Osteocyte (in vitro differentiated cells): ENCODE data around the gene BCL7A. TPM values are rescaled to one million over a fixed set of nuclear protein-coding genes. Genes with fewer than 3 reads are reported as not detected.

Experiments used
- DNase-seq: peaks from one replicate; pipeline ENCODE4 v3.0.0; 2021; ENCODE audit warnings: mixed read lengths; ENCODE audit not compliant: unreplicated experiment; ENCODE audit errors: extremely low spot score
- H3K27ac Mint-ChIP-seq: one replicate; pipeline ENCODE4 v1.8.0; 2021; ENCODE audit warnings: mild to moderate bottlenecking, mixed read lengths; ENCODE audit not compliant: unreplicated experiment
- H3K27me3 Mint-ChIP-seq: one replicate; pipeline ENCODE4 v1.8.0; 2021; ENCODE audit warnings: mixed read lengths; ENCODE audit not compliant: unreplicated experiment
- H3K36me3 Mint-ChIP-seq: one replicate; pipeline ENCODE4 v1.8.0; 2021; ENCODE audit warnings: mixed read lengths; ENCODE audit not compliant: unreplicated experiment
- H3K4me1 Mint-ChIP-seq: one replicate; pipeline ENCODE4 v1.8.0; 2021; ENCODE audit warnings: mixed read lengths; ENCODE audit not compliant: unreplicated experiment
- H3K4me3 Mint-ChIP-seq: one replicate; pipeline ENCODE4 v1.8.0; 2021; ENCODE audit warnings: mild to moderate bottlenecking, moderate library complexity, mixed read lengths; ENCODE audit not compliant: unreplicated experiment
- H3K9me3 Mint-ChIP-seq: one replicate; pipeline ENCODE4 v1.8.0; 2021; ENCODE audit warnings: mixed read lengths; ENCODE audit not compliant: unreplicated experiment
- CTCF ChIP-seq: fragments of 200-600 bp; sonication (generic); IDR thresholded peaks from 2 replicates; pipeline ENCODE4 v1.5.0; 2021; ENCODE audit warnings: antibody characterized with exemption, mild to moderate bottlenecking, moderate library complexity
- total RNA-seq: library from RNA; stranded (reverse); gene quantifications from 2 replicates; pipeline ENCODE4 v1.2.1, GENCODE V29; 2021

BCL7A gene
- total RNA-seq, 1 donor from 2014 or later, result 10.0 TPM

GRCh38 chr12:121980191-121980891, 41.3 kb upstream of the BCL7A start:
- TF ChIP-seq CTCF, result no peak
- no peak overlapping the region for H3K27ac Mint-ChIP-seq
- H3K27me3 Mint-ChIP-seq, result no peaks in the 10 kb centered on the region
- H3K9me3 Mint-ChIP-seq, result no peaks in the 10 kb centered on the region
- no peak for DNase-seq
- no peak overlapping the region for H3K4me3 Mint-ChIP-seq
- no peaks in the 10 kb centered on the region for H3K36me3 Mint-ChIP-seq
- H3K4me1 Mint-ChIP-seq, result peaks cover 5% of the 10 kb centered on the region

GRCh38 chr12:121980892-121981272, 40.8 kb upstream of the BCL7A start:
- DNase-seq, result no peak

GRCh38 chr12:121981456-121981855, 40.2 kb upstream of the BCL7A start:
- DNase-seq, result no peak
- Mint-ChIP-seq H3K36me3 (no peaks in the 10 kb centered on the region), H3K27me3 (no peaks in the 10 kb centered on the region)

More at GRCh38 chr12:121980892-121981272, 40.8 kb upstream of the BCL7A start:
- Mint-ChIP-seq H3K36me3 (no peaks in the 10 kb centered on the region), H3K4me3 (no peak overlapping the region), H3K27ac (no peak overlapping the region), H3K4me1 (peaks cover 5% of the 10 kb centered on the region), H3K9me3 (no peaks in the 10 kb centered on the region), H3K27me3 (no peaks in the 10 kb centered on the region)
- no peak for TF ChIP-seq CTCF

GRCh38 chr12:121982950-121983349, 38.7 kb upstream of the BCL7A start:
- no peak overlapping the region for H3K27ac Mint-ChIP-seq
- H3K4me3 Mint-ChIP-seq, result no peak overlapping the region
- no peaks in the 10 kb centered on the region for H3K27me3 Mint-ChIP-seq
- DNase-seq, result no peak
- H3K4me1 Mint-ChIP-seq, result peaks cover 5% of the 10 kb centered on the region
- no peaks in the 10 kb centered on the region for H3K36me3 Mint-ChIP-seq
- no peaks in the 10 kb centered on the region for H3K9me3 Mint-ChIP-seq
- TF ChIP-seq CTCF, result no peak

More at GRCh38 chr12:121981456-121981855, 40.2 kb upstream of the BCL7A start:
- Mint-ChIP-seq H3K9me3 (no peaks in the 10 kb centered on the region), H3K4me3 (no peak overlapping the region), H3K4me1 (peaks cover 5% of the 10 kb centered on the region), H3K27ac (no peak overlapping the region)
- TF ChIP-seq CTCF, result no peak

- no peak overlapping the region for H3K4me3 Mint-ChIP-seq
- DNase-seq, result no peak
- no peaks in the 10 kb centered on the region for H3K27me3 Mint-ChIP-seq
- no peaks in the 10 kb centered on the region for H3K36me3 Mint-ChIP-seq
- H3K4me1 Mint-ChIP-seq, result peaks cover 5% of the 10 kb centered on the region
- H3K27ac Mint-ChIP-seq, result no peak overlapping the region
- no peaks in the 10 kb centered on the region for H3K9me3 Mint-ChIP-seq
- no peak for TF ChIP-seq CTCF
Measured at GRCh38 chr12:121983536-121984210, 38.0 kb upstream of the BCL7A start.
